BJ (cell line): ENCODE data around the gene SH2B3. TPM values are rescaled to one million over a fixed set of nuclear protein-coding genes. Genes with fewer than 3 reads are reported as not detected.
"Not testable (repeated sequence)": the region's sequence is repeated elsewhere in the genome, so short reads cannot be mapped to it uniquely, and the experiment has no call there.

ENCODE experiments used
- CTCF ChIA-PET: fragments of 350-600 bp; formaldehyde crosslinking; extraction: SDS; loops from one replicate; lab custom pipeline; 2021; ENCODE audit warnings: antibody characterized with exemption, inconsistent platforms; lab: Yijun Ruan, JAX
- POLR2A ChIA-PET: fragments of 300-600 bp; sonication (Branson Sonifier 250); formaldehyde crosslinking; extraction: SDS; loops from one replicate; lab custom pipeline; 2021; ENCODE audit warnings: antibody characterized with exemption; lab: Charles Lee
- DNase-seq: peaks from one replicate; pipeline ENCODE4 v3.0.0-alpha.2; 2011; ENCODE audit warnings: low read depth
- H3K27me3 ChIP-seq: 2 replicates; pipeline ENCODE4 v1.6.0; 2011; ENCODE audit warnings: low read length; ENCODE audit not compliant: control insufficient read depth, insufficient read depth
- H3K36me3 ChIP-seq: 2 replicates; pipeline ENCODE4 v1.5.1; 2011; ENCODE audit warnings: low read length; ENCODE audit not compliant: control insufficient read depth, insufficient read depth
- H3K4me3 ChIP-seq: 2 replicates; pipeline ENCODE4 v1.5.1; 2011; ENCODE audit warnings: low read depth, mild to moderate bottlenecking, control low read depth, low read length
- CTCF ChIP-seq: IDR thresholded peaks from 2 replicates; pipeline ENCODE4 v1.5.1; 2011; ENCODE audit warnings: low read depth, mild to moderate bottlenecking, control low read depth, inconsistent platforms, low read length, moderate library complexity; ENCODE audit not compliant: insufficient read depth
- polyA plus RNA-seq: library from polyadenylated mRNA; depleted of rRNA; stranded (reverse); fragments of >200 nt; gene quantifications from 2 replicates; pipeline ENCODE4 v1.2.3, GENCODE V29; 2011

SH2B3 gene
- polyA plus RNA-seq, 1 experiment: 19.4 TPM

GRCh38 chr12:111394480-111394879 is 11.2 kb upstream of the SH2B3 start:
- ChIA-PET CTCF (interaction anchor here (2.8 to 10.0 kb wide), 3 partner anchors 52 to 135 kb away, joined by 6 to 260 read pairs (median 86); no protein-coding TSS in a partner anchor), POLR2A (no interaction called here)
- Histone ChIP-seq H3K27me3 (no peaks in the 10 kb centered on the region), H3K4me3 (no peak overlapping the region), H3K36me3 (no peaks in the 10 kb centered on the region)
- no peak for DNase-seq
- no peak for TF ChIP-seq CTCF

- ChIA-PET CTCF (interaction anchor here (0.6 to 10.0 kb wide), 25 partner anchors 11 to 982 kb away, joined by 3 to 260 read pairs (median 13); partner anchors contain the start of genes ACAD10, BRAP, PHETA1 and SH2B3), POLR2A (interaction anchor here (0.7 kb wide), 1 partner anchor 82 kb away, joined by 5 read pairs; no protein-coding TSS in a partner anchor)
- no peak overlapping the region for H3K4me3 ChIP-seq
- no peak for DNase-seq
- TF ChIP-seq CTCF: no peak
- no peaks in the 10 kb centered on the region for H3K36me3 ChIP-seq
- H3K27me3 ChIP-seq: no peaks in the 10 kb centered on the region
Measured at GRCh38 chr12:111395336-111396187, 10.2 kb upstream of the SH2B3 start.

- not testable (repeated sequence) for H3K36me3 ChIP-seq, DNase-seq, H3K4me3 ChIP-seq, H3K27me3 ChIP-seq
- CTCF ChIA-PET: interaction anchor here (0.6 to 10.0 kb wide), 52 partner anchors 11 to 983 kb away, joined by 3 to 260 read pairs (median 6); partner anchors contain the start of genes ACAD10, BRAP, PHETA1 and SH2B3
- POLR2A ChIA-PET: interaction anchor here (0.7 kb wide), 1 partner anchor 81 kb away, joined by 5 read pairs; no protein-coding TSS in a partner anchor
Measured at GRCh38 chr12:111396271-111396670, 9.5 kb upstream of the SH2B3 start.

- POLR2A ChIA-PET: interaction anchor here (0.7 kb wide), 2 partner anchors 62 to 654 kb away, joined by 12 to 15 read pairs; partner anchors contain the start of gene PPP1CC
- H3K36me3 ChIP-seq: no peaks in the 10 kb centered on the region
- peak overlapping the region; percentile 2; the same call in 1 of the 2 replicates for H3K4me3 ChIP-seq
- no peaks in the 10 kb centered on the region for H3K27me3 ChIP-seq
- DNase-seq: peak; percentile 49
- TF ChIP-seq CTCF: peak; percentile 99
- CTCF ChIA-PET: interaction anchor here (0.5 to 10.0 kb wide), 61 partner anchors 11 to 984 kb away, joined by 3 to 260 read pairs (median 5); partner anchors contain the start of genes ACAD10, BRAP, PHETA1 and SH2B3
Measured at GRCh38 chr12:111396726-111397445, 8.8 kb upstream of the SH2B3 start.

- ChIA-PET POLR2A (no interaction called here), CTCF (interaction anchor here (0.6 to 10.0 kb wide), 4 partner anchors 11 to 131 kb away, joined by 3 to 260 read pairs (median 12); no protein-coding TSS in a partner anchor)
Measured at GRCh38 chr12:111398530-111398929, 7.2 kb upstream of the SH2B3 start.

GRCh38 chr12:111399741-111400404 is 5.8 kb upstream of the SH2B3 start:
- H3K4me3 ChIP-seq, DNase-seq, H3K27me3 ChIP-seq, H3K36me3 ChIP-seq, POLR2A ChIA-PET: not testable (repeated sequence)
- CTCF ChIA-PET: interaction anchor here (0.7 to 10.0 kb wide), 2 partner anchors 47 to 323 kb away, joined by 3 to 260 read pairs; no protein-coding TSS in a partner anchor

More at GRCh38 chr12:111398530-111398929, 7.2 kb upstream of the SH2B3 start:
- no peaks in the 10 kb centered on the region for H3K36me3 ChIP-seq
- DNase-seq: no peak
- H3K4me3 ChIP-seq: no peak overlapping the region
- no peak for TF ChIP-seq CTCF
- no peaks in the 10 kb centered on the region for H3K27me3 ChIP-seq
